A549 (cell line): ENCODE results near the gene PTPRG. TPM values are rescaled to one million over a fixed set of nuclear protein-coding genes. Genes with fewer than 3 reads are reported as not detected.

Experiments
- ATAC-seq, 2 experiments: fragments of 200-7000 bp in 1 of 2; fragments of >200 bp in 1 of 2; cut with Nextera tagmentation in 1 of 2; cut with Tn5 transposase in 1 of 2; 3 replicates each; pipeline versions ENCODE4 v1.8.0 to v1.9.1; 2018 to 2020; ENCODE audit warnings: mild to moderate bottlenecking in 1 of 2, moderate library complexity in 1 of 2
- CTCF ChIA-PET: fragments of 300-600 bp; sonication (Branson Sonifier 250); formaldehyde crosslinking; extraction: SDS; loops from one replicate; lab custom pipeline; 2021; ENCODE audit warnings: antibody characterized with exemption, inconsistent platforms; lab: Yijun Ruan, JAX
- POLR2A ChIA-PET: fragments of 350-600 bp; formaldehyde crosslinking; extraction: SDS; loops from one replicate; lab custom pipeline; 2021; ENCODE audit warnings: antibody characterized with exemption, inconsistent platforms; lab: Yijun Ruan, JAX
- DNase-seq, 2 experiments: peaks; one replicate each; pipeline versions ENCODE4 v3.0.0 to v3.0.0-alpha.2; 2011 to 2016; ENCODE audit warnings: low read depth in 1 of 2, low spot score in 1 of 2
- FAIRE-seq: peaks from 2 replicates; lab custom pipeline; 2011; peaks lifted over from hg19 to GRCh38; lab: Jason Lieb, UNC
- H3K27ac ChIP-seq, 2 experiments: fragments of >200 bp; sonication (Bioruptor Twin); formaldehyde crosslinking; 3 replicates each; pipeline ENCODE4 v1.5.1; 2016 to 2017
- H3K4me1 ChIP-seq: fragments of >200 bp; sonication (Bioruptor Twin); formaldehyde crosslinking; 3 replicates; pipeline ENCODE4 v1.6.1; 2016
- H3K4me2 ChIP-seq: fragments of >200 bp; sonication (Bioruptor Twin); formaldehyde crosslinking; 3 replicates; pipeline ENCODE4 v1.6.1; 2016
- H3K4me3 ChIP-seq: fragments of >200 bp; sonication (Bioruptor Twin); formaldehyde crosslinking; 3 replicates; pipeline ENCODE4 v1.5.1; 2016
- H3K9me3 ChIP-seq: fragments of >200 bp; sonication (Bioruptor Twin); formaldehyde crosslinking; 3 replicates; pipeline ENCODE4 v1.6.1; 2016
- EHF ChIP-seq: fragments of 250-450 bp; sonication (Bioruptor Pico); IDR thresholded peaks from 2 replicates; pipeline ENCODE4 v1.5.0; 2020; ENCODE audit warnings: mild to moderate bottlenecking
- EP300 ChIP-seq, 2 experiments: fragments of >200 bp; sonication (Bioruptor Twin); formaldehyde crosslinking; IDR thresholded peaks; 2 replicates in 1 of 2; 3 replicates in 1 of 2; pipeline ENCODE4 v1.6.1; 2016 to 2017
- FOXS1 ChIP-seq: fragments of 250-450 bp; sonication (Bioruptor Pico); IDR thresholded peaks from 2 replicates; pipeline ENCODE4 v1.5.0; 2020; ENCODE audit warnings: mild to moderate bottlenecking, moderate library complexity
- HEYL ChIP-seq: fragments of 250-450 bp; sonication (Bioruptor Pico); IDR thresholded peaks from 2 replicates; pipeline ENCODE4 v1.8.0; 2021; ENCODE audit warnings: mild to moderate bottlenecking, moderate library complexity
- HOXB5 ChIP-seq: fragments of 250-450 bp; sonication (Bioruptor Pico); IDR thresholded peaks from 2 replicates; pipeline ENCODE4 v1.5.0; 2020; ENCODE audit warnings: mild to moderate bottlenecking, moderate library complexity
- JUNB ChIP-seq: fragments of >200 bp; sonication (Bioruptor Twin); formaldehyde crosslinking; IDR thresholded peaks from 2 replicates; pipeline ENCODE4 v1.6.1; 2016
- KDM5A ChIP-seq: fragments of 200-600 bp; sonication (generic); IDR thresholded peaks from 2 replicates; pipeline ENCODE4 v1.6.1; 2016; ENCODE audit warnings: antibody characterized with exemption, mild to moderate bottlenecking
- NR3C1 ChIP-seq: fragments of >200 bp; sonication (Bioruptor Twin); formaldehyde crosslinking; IDR thresholded peaks from 3 replicates; pipeline ENCODE4 v1.6.1; 2017
- RNF2 ChIP-seq: fragments of 200-600 bp; sonication (generic); IDR thresholded peaks from 2 replicates; pipeline ENCODE4 v1.6.1; 2016; ENCODE audit warnings: low read depth, mild to moderate bottlenecking, antibody characterized with exemption, moderate library complexity, borderline replicate concordance
- TFCP2L1 ChIP-seq: fragments of 250-450 bp; sonication (Bioruptor Pico); IDR thresholded peaks from 2 replicates; pipeline ENCODE4 v1.5.0; 2021; ENCODE audit warnings: mild to moderate bottlenecking
- WGBS: methylation state at CpG from one replicate; pipeline ENCODE4 v1.1.6; 2017; ENCODE audit errors: missing lambda C conversion rate; 5-methylcytosine and 5-hydroxymethylcytosine counted together
- polyA plus RNA-seq, 4 experiments: library from polyadenylated mRNA; depleted of rRNA in 3 of 4; stranded (reverse); fragments of >200 nt; fragmentation: RNase III in 1 of 4; extraction: RNeasy Plus Mini Kit Qiagen cat#74134 plus additional on column Dnase treatment in 1 of 4; gene quantifications; 2 replicates in 3 of 4; 3 replicates in 1 of 4; pipeline ENCODE4 v1.2.3, GENCODE V29; 2011 to 2017
- TF ChIP-seq, protein P1 (sequence below): fragments of >200 bp; sonication (Bioruptor Twin); formaldehyde crosslinking; IDR thresholded peaks from 2 replicates; pipeline ENCODE4 v1.6.1; 2016
- TF ChIP-seq, protein P2 (sequence below): IDR thresholded peaks from 2 replicates; pipeline ENCODE4 v1.6.1; 2012; ENCODE audit warnings: low read depth, borderline replicate concordance
- TF ChIP-seq, protein P3 (sequence below): fragments of 450-650 bp; IDR thresholded peaks from 2 replicates; pipeline ENCODE4 v1.6.1; 2014; ENCODE audit warnings: antibody characterized with exemption
- TF ChIP-seq, protein P4 (sequence below): fragments of 200-600 bp; sonication (generic); IDR thresholded peaks from 2 replicates; pipeline ENCODE4 v1.6.1; 2016; ENCODE audit warnings: antibody characterized with exemption, mild to moderate bottlenecking, moderate library complexity
- TF ChIP-seq, protein P5 (sequence below): fragments of 250-450 bp; sonication (Bioruptor Pico); IDR thresholded peaks from 2 replicates; pipeline ENCODE4 v1.5.0; 2021; ENCODE audit warnings: mild to moderate bottlenecking, moderate library complexity, borderline replicate concordance

PTPRG gene
- polyA plus RNA-seq, 2 of the 4 experiments (the other 2 are of a cell fraction) = 4.5 to 4.8 TPM

DNA sequence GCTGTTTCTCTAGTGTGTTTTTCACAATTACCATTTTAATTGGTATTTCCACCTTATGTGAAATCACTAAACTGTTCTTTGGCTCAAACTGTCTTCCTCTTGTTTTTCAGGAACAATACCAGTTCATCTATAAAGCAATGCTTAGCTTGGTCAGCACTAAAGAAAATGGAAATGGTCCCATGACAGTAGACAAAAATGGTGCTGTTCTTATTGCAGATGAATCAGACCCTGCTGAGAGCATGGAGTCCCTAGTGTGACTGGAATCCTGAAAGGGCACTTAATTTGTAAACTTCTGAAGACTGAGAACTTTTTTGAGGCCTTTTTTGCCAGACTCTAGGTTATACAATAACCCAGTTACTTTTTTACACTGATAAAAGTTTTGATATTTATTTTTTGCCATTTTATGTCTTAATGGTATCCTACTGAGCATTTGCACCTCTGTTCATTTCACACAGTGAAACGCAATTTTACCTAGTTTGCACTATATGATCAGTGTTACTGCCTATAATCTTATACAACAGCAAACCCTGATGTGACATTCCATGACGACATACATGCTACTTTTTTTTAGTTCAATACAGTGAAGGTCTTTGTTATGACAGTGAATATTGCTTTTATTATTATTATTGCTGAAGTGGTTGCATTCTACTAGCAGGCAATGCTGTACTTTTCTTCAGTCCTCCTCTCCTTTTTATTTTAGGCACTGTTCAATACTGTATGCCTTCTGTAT lies 731.8 kb downstream of the PTPRG start:
- Histone ChIP-seq H3K4me1 (no peaks in the 10 kb centered on the region), H3K9me3 (no peaks in the 10 kb centered on the region), H3K4me2 (no peak overlapping the region)
- ATAC-seq = no peak
- CTCF ChIA-PET = no interaction called here
- POLR2A ChIA-PET = no interaction called here
- whole genome bisulfite sequencing = 65% methylated on average over 2 of the region's 2 CpGs
- TF ChIP-seq HOXB5 (CRISPR knock-in tag) (no peak), RNF2 (no peak), EP300 (IDR thresholded peaks at IDR 0.05) (no peak), KDM5A (no peak)
- TF ChIP-seq, protein P1, sequence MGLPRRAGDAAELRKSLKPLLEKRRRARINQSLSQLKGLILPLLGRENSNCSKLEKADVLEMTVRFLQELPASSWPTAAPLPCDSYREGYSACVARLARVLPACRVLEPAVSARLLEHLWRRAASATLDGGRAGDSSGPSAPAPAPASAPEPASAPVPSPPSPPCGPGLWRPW = no peak
- TF ChIP-seq, protein P2, sequence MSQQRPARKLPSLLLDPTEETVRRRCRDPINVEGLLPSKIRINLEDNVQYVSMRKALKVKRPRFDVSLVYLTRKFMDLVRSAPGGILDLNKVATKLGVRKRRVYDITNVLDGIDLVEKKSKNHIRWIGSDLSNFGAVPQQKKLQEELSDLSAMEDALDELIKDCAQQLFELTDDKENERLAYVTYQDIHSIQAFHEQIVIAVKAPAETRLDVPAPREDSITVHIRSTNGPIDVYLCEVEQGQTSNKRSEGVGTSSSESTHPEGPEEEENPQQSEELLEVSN = no peak
- TF ChIP-seq, all 56 proteins: peak for 0
- Histone ChIP-seq H3K27ac (no peak overlapping the region), H3K4me3 (no peak overlapping the region)
- DNase-seq = no peak
- FAIRE-seq = no peak

DNA sequence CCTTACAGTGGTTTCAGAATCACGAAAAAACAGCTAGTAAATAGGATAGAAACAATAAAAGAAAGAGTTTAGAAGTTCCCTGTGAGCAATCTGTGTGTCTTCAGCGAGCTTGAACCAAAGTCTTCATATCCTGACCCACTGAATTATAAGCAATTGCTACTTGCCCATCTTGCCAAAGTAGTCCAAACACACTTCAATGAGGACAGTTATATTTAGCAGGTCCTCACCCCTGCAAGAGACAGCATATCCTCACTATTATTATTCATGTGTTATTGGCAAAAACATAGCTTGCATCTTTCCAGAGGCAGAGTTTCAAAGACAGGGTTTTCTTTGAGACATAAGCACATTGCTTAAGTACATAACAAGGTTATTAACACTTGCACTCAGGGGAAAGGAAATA lies 734.2 kb downstream of the PTPRG start:
- no peak for ATAC-seq
- Histone ChIP-seq H3K4me3 (no peak overlapping the region), H3K4me1 (no peaks in the 10 kb centered on the region), H3K9me3 (no peaks in the 10 kb centered on the region), H3K27ac (no peak overlapping the region), H3K4me2 (no peak overlapping the region)
- TF ChIP-seq NR3C1 = no peak
- TF ChIP-seq, protein P3, sequence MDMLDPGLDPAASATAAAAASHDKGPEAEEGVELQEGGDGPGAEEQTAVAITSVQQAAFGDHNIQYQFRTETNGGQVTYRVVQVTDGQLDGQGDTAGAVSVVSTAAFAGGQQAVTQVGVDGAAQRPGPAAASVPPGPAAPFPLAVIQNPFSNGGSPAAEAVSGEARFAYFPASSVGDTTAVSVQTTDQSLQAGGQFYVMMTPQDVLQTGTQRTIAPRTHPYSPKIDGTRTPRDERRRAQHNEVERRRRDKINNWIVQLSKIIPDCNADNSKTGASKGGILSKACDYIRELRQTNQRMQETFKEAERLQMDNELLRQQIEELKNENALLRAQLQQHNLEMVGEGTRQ = no peak
- TF ChIP-seq HEYL (CRISPR knock-in tag) = no peak
- TF ChIP-seq EHF (CRISPR knock-in tag) = no peak
- no peak for TF ChIP-seq JUNB
- FAIRE-seq = no peak
- WGBS = 20% methylated on average over 2 of the region's 2 CpGs
- CTCF ChIA-PET = interaction anchor here (1.1 kb wide), 1 partner anchor 94 kb away, joined by 4 read pairs; no protein-coding TSS in a partner anchor
- DNase-seq = no peak
- POLR2A ChIA-PET = no interaction called here

DNA sequence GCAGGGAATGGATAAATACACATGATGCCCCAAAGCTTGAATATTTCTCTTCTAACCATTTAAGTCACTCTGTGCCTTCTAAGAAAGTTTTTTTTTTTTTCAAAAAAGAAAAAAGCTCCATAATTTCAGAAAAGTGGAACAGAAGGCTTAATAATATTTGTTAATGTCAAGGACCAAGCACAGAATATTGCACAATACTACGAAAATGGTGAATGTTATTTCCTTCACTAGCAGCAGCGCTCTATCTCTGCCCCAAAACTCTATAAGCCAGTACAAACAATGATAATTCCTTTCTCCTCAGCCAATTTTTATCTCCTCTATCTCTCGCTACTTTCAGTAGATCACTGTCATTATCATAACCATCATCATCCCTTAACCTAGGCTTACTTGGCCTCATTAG lies 739.2 kb downstream of the PTPRG start:
- no peak overlapping the region for H3K4me2 ChIP-seq
- 67% methylated on average over 3 of the region's 3 CpGs for WGBS
- H3K4me1 ChIP-seq = no peaks in the 10 kb centered on the region
- POLR2A ChIA-PET = no interaction called here
- ATAC-seq (no peak), DNase-seq (no peak), FAIRE-seq (no peak)
- H3K27ac ChIP-seq = no peak overlapping the region
- TF ChIP-seq, protein P4, sequence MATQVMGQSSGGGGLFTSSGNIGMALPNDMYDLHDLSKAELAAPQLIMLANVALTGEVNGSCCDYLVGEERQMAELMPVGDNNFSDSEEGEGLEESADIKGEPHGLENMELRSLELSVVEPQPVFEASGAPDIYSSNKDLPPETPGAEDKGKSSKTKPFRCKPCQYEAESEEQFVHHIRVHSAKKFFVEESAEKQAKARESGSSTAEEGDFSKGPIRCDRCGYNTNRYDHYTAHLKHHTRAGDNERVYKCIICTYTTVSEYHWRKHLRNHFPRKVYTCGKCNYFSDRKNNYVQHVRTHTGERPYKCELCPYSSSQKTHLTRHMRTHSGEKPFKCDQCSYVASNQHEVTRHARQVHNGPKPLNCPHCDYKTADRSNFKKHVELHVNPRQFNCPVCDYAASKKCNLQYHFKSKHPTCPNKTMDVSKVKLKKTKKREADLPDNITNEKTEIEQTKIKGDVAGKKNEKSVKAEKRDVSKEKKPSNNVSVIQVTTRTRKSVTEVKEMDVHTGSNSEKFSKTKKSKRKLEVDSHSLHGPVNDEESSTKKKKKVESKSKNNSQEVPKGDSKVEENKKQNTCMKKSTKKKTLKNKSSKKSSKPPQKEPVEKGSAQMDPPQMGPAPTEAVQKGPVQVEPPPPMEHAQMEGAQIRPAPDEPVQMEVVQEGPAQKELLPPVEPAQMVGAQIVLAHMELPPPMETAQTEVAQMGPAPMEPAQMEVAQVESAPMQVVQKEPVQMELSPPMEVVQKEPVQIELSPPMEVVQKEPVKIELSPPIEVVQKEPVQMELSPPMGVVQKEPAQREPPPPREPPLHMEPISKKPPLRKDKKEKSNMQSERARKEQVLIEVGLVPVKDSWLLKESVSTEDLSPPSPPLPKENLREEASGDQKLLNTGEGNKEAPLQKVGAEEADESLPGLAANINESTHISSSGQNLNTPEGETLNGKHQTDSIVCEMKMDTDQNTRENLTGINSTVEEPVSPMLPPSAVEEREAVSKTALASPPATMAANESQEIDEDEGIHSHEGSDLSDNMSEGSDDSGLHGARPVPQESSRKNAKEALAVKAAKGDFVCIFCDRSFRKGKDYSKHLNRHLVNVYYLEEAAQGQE = no peak
- no peak for TF ChIP-seq TFCP2L1 (CRISPR knock-in tag)
- TF ChIP-seq, protein P5, sequence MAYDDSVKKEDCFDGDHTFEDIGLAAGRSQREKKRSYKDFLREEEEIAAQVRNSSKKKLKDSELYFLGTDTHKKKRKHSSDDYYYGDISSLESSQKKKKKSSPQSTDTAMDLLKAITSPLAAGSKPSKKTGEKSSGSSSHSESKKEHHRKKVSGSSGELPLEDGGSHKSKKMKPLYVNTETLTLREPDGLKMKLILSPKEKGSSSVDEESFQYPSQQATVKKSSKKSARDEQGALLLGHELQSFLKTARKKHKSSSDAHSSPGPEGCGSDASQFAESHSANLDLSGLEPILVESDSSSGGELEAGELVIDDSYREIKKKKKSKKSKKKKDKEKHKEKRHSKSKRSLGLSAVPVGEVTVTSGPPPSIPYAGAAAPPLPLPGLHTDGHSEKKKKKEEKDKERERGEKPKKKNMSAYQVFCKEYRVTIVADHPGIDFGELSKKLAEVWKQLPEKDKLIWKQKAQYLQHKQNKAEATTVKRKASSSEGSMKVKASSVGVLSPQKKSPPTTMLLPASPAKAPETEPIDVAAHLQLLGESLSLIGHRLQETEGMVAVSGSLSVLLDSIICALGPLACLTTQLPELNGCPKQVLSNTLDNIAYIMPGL (CRISPR knock-in tag) = no peak
- no peak for TF ChIP-seq RNF2
- no peak for TF ChIP-seq FOXS1
- TF ChIP-seq KDM5A = no peak
- TF ChIP-seq, protein P2 = no peak
- no peaks in the 10 kb centered on the region for H3K9me3 ChIP-seq
- no peak overlapping the region for H3K4me3 ChIP-seq
- CTCF ChIA-PET = interaction anchor here (0.6 kb wide), 2 partner anchors 96 to 729 kb away, joined by 3 read pairs; no protein-coding TSS in a partner anchor
